Inflammatory macrophage treated with lipopolysaccharide for 1 hour (primary cell): ENCODE measurements around the gene C6.

Experiments
- DNase-seq, 2 donors: peaks; one replicate each; pipeline ENCODE4 v3.0.0-alpha.2; 2020 to 2022

Gene C6

GRCh38 chr5:41115281-41115680 is 98.1 kb downstream of the C6 start:
- no peak for DNase-seq

GRCh38 chr5:41112486-41113455 is 100.6 kb downstream of the C6 start:
- no peak for DNase-seq

GRCh38 chr5:41109186-41109585 is 104.1 kb downstream of the C6 start:
- no peak for DNase-seq

GRCh38 chr5:41102341-41102740 is 111.0 kb downstream of the C6 start:
- no peak for DNase-seq

- DNase-seq, result no peak
Observed at GRCh38 chr5:41097642-41098041, 115.7 kb downstream of the C6 start.

GRCh38 chr5:41095324-41096101 is 117.8 kb downstream of the C6 start:
- DNase-seq, result no peak

GRCh38 chr5:41094871-41095270 is 118.5 kb downstream of the C6 start:
- no peak for DNase-seq

- DNase-seq, result no peak
Observed at GRCh38 chr5:41093803-41094202, 119.5 kb downstream of the C6 start.
